CD4-positive, alpha-beta T cell treated with Interleukin-17A for 1 hour (primary cell): Measurements from ENCODE around the gene CFAP70.

Experiments used
- DNase-seq: peaks from one replicate; pipeline ENCODE4 v3.0.0-alpha.2; 2020

CFAP70 gene

DNA sequence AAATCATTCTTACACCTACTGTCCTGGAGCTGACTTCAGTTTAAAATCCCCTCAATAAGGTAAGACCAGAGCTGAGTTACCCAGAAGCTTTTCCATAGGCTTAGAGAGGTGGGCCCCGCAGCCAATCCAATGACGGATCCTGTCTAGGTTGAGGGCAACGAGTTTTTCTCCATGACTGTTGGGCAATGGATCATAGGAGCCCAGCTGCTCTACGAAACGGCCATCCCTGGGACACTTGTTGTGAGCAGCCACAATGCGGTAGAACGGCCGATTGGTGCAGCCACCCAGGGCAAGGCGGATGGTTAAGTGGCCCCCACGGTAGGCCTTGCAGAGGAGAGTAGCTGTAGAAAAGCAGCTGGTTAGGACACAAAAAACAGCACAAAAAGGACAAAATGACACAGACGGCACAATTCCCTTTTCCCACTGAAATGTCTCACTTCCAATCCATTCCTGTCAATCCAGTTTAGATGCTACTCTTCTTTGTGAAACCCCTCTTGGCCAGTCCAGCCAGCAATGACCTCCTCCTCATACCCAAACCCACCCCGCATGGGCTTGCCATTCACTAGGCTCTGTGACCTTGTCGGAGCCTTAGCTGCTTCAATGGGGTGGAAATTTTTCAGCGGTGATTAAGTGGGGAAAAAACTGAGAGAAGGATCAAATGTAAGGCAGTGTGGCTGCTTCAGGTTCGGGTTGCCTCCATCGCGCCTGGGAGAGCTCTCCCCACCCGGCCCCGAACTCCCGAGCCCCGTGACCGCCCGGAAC lies 106.8 kb downstream of the CFAP70 start:
- DNase-seq: no peak

DNA sequence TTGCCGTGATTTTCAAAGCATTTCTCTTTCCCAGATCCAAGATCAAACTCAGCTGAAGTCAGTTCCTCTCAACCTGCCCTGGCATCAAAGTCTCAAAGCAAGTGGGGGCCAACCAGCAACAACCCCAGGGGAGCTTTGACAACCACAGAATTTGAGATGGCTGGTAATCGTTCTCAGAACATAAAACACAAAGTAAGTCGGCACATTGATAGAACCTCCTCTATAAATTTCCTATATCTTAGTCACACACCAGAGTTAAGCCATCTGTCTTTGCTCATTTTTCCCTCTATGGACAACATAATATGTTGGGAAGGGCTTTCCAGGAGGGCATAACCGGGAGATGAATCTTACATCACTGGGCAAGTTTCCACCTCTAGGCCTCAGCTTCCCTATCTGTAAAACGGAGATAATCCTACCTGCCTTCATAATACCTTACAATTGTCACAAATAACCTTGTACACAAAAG lies 110.4 kb downstream of the CFAP70 start:
- DNase-seq: no peak

DNA sequence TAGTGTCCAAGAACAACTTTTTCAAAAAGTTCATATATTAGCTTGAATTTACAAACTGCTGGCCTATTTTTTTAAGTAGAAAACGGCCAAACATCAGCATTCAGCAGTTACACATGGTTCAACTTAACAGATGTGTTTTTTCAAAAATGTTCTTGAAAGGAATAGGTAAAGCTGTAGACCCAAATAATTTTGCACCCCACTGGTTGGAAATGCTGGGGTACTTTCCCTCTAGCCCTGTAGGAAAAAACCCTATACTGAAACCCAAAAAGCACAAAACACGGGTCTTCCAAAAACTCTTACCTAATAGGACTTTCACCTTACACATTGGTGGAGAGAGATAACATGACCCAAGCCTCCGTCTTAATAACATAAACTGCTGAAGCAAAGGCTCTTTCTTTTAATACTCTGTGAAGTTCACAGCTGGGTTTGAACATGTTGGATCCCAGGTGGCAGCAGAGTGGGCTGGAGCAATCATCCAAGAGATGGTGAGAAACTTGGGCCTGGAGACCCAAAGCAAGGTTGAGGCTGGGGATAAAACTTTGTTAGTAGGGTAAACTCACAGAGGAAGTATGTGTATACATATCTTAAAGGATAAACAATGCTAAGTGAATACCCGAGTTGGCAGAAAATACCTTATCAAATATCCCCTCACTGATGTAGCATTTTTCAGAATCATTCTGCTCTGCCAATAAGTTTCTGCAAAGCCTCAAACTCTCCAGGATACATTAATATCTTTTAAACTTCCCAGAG lies 111.0 kb downstream of the CFAP70 start:
- no peak for DNase-seq

DNA sequence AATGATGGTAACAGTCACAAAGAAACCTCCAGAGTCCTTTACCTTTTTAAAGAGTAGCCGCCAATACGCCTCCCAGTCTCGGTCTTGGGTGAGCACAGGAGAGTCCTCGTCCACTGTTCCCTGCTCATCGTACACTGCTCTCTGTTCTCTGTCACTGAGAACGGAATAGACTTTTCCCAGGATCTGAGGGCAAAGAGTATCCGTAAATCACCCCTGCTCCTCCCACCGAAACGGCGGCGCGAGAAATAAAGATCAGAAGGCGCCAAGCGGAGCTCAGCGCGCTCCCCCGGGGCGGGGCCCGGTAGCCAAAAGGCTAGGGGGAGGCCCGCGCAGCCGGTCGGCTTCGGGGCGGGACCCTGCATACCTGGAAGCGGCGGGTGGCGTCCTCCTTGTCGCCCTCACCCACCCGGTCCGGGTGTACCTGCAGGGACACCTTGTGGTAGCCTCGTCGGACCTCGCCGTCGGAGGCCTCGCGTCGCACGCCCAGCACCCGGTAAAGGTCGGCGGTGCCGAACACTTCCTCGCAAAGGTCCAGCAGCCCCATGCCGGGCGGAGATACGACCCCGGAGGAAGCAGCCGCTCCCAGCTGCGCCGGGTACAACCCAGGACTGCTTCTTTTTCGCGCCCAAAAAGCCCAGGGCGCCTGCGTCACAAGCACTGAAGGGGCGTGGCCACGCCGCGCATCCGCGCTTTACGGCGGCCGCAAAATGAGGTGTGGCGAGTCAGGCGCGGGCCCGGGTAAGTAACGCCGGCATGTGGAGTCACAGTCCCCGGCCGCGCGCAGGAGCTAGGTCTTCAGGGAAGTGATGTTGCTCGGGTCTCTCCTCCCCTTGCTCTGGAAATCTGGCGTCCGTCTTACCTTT lies 111.8 kb downstream of the CFAP70 start, which contains the start of gene DNAJC9:
Gene DNAJC9, minus strand, starts transcription at position 610 of the 863 bp plus-strand sequence. Its CDS starts 66 bp downstream, at position 544.
- DNase-seq: peak; percentile 97

DNA sequence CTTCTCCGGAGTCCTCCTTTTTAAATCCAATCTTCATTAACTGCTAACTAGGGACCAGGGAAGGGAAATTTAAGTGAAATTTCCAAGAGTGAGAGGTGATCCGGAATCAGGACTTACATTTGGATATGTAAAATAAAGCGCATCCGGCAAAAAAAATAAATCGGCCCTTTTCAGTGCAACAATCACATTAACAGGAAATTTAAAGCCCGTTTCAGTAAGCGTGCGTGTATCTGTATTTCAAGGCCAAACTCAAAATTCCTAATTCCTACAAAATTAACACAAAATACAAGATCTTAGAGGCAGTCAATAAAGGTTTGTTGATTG lies 112.4 kb downstream of the CFAP70 start:
- no peak for DNase-seq

DNA sequence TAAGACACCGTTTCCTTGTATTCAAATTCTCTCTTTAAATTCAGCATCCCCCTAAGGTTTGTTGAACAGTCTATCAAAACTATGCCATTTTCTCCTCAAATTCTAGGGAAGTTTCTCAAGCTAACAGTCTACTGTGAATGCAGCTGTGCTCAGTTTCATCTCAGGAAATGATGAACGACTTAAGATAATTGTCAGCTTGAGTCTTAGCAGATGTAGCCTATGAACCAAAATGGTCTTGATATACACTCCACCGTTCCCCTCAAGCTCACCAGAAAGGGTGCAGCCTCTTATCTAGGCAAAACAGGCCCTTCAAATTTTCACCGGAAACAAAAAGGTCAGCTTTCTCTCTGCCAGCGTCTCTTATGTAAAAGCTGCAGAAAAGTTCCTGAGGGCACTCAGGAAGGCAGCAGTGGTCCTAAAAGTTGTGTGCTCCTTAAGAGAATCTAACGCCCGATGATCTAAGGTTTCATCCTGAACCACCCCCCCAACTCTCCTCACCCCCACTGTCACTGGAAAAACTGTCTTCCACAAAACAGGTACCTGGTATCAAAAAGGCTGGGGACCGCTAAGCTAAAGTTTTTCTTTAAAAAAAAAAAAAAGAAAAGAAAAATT lies 113.7 kb downstream of the CFAP70 start:
- no peak for DNase-seq

DNA sequence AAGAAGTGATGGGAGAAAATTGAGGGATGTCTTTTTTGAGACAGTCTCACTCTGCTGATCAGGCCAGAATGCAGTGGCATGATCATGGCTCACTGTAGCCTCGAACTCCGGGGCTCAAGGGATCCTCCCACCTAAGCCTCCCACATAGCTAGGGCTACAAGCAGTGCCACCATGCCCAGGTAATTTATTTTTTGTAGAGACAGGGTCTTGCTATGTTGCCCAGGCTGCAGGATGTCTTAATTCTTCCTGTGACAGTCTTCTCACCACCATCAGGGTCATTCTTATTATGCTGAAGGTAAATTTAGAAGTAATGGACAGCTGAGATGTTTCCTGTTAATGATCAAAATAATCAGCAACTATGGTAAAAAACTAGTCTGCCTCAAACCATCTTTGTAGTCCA lies 118.8 kb downstream of the CFAP70 start:
- DNase-seq: no peak

DNA sequence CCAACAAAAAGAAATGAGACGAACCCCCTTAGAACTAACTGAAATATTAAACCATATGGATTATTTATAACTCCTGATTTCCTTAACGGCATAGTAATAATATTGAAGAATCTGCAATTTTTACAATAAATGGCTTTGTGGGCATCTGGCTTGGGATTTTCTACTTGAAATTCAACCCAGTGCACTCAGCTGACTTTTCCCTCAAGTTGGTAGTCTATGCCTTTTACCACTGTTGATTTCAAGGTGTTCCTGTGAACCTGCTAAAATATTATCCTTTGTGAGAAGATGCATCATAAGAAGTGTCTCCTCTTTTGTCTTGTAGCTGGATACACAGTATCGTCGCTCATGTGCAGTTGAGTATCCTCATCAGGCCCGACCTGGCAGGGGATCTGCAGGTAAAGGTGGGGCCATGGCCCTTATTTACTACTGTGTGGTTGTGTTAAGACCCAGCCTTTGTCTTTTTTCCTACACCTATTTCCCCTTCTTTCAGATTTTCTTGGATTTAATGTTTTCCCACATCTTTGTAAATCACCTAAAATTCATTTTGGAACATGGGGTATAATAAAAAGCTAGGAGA lies 119.6 kb downstream of the CFAP70 start:
- DNase-seq: no peak

DNA sequence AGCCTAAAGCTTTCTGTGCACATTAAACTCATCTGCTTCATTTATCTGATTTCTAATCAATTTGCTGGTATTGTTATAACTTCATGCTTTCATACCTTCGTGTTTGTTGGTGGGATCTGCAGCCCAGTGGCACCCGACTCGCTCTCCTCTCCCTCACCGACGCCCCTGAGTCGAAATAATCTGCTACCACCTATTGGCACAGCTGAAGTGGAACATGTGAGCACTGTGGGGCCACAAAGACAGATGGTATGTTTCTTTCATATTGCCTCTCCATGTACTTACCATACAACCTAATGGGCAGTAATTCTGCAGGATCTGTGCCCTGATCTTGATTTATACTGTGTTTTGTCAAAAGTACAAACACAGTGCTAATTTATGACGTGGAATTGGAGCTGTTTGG lies 124.0 kb downstream of the CFAP70 start:
- DNase-seq: no peak

DNA sequence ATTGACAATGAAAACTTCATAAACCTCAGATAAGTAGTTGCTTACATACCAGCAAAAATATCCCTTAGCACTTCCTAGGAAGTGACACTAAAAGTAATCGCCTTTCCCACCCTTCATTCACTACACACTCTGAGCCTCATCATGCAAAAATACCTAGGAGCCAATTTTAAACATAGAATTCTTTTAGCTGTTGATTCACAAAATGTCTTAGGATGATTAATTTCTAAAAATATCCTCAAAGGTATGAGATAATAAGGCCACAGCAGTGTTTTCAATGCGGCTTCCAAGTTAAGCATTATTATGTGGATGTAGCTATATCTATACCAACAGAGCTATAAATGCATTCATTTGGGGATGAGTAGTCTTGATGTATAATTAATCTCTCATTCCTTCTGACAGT lies 124.8 kb downstream of the CFAP70 start:
- no peak for DNase-seq

DNA sequence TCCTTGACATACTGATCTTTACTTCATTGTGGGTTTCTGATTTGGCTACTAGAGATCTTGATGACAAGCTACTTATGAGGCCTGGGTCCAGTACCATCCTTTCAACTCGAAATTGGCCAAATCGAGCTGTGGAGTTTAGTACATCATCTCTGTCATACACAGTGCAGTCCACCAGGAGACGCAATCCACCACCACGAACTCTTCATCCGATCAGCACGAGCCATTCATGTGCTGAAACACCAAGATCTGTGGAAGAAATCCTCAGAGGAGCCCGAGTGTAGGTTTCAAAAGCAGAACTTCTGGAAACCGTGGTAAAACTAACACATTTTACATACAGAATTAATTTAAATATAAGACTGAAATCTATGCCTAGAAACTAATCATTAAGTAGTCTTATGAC lies 125.8 kb downstream of the CFAP70 start:
- DNase-seq: no peak

DNA sequence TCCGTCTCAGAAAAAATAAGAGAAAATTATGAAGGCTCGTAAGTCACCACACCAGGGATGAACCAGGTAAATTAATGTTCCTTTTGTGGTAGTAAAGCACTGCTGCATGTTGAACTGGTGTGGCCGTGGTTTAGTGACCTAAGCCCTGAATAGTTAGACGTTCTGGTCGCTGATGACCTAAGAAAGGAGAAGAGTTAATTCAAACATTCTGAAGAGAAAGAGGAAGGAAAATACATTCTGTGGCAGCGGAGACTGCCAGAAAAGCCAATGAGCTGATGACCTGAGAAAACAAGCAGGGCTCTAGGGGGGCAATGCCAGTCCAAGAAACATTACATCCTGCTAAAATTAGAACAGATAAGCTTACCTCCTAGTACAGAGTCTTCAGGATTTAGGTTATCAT lies 129.1 kb downstream of the CFAP70 start:
- no peak for DNase-seq

DNA sequence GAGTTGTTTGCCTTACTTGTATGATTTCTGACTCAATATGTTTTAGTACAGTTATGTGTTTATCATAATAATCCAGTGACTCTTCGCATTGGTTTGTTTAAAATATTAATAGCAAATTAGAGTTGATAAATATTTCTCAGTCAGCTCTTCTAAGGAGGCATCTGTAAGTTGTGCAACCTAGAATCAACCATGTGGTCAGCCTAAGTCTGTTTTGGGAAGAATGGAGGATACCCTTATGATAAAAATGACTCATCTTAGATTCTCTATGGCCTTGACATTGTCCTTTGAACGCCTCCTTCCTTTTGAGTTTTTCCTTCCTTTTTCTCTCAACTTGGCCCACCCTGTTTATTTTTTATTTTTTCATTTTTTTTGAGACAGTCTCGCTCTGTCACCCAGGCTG lies 130.4 kb downstream of the CFAP70 start:
- no peak for DNase-seq

DNA sequence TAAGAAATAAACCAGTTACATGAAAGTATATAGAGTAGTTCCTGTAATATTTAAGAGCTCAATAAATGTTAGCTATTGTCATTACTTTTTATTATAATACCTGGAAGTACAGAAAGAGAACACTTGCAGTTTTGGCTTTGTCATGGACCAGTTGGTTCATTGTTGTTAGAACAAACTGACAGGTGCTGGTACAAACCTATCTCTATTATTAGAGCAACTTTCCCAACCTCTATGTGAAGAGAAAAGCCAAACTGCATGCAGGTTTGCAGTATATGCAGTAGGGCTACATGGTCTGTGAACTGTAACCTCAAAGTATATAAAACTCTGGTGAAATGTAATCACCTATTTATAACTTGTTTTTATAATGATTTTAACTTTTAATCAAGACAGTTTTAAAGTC lies 132.0 kb downstream of the CFAP70 start:
- DNase-seq: no peak

DNA sequence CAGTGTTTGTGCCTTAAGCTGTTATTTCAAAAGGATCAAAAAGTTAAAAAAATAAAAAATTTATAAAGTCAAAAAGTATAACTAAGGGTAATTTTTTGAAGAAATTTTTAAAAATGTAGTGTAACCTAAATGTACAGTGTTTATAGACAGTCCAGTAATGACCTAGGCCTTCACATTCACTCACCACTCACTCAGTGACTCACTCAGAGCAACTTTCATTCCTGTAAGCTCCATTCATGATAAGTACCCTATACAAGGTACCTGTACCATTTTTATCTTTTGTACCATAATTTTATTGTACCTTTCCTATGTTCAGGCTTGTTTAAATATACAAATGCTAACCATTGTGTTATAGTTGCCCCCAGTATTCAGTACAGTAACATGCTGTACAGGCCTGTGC lies 133.1 kb downstream of the CFAP70 start:
- DNase-seq: no peak

DNA sequence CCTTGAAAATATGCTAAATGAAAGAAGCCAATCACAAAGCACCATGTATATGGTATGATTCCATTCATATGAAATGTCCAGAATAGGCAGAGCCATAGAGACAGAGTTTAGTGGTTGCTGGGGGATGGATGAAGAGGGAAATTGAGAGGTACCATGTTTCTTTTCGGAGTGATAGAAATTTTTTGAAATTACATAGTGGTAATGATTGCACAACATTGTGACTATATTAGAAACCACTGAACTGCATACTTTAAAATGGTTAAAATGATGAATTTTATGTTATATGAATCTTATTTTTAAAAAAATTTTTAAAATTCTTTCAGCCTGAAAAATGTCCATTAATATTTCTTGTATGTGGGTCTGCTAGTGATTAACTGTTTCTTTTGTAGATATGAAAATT lies 137.7 kb downstream of the CFAP70 start:
- DNase-seq: no peak

DNA sequence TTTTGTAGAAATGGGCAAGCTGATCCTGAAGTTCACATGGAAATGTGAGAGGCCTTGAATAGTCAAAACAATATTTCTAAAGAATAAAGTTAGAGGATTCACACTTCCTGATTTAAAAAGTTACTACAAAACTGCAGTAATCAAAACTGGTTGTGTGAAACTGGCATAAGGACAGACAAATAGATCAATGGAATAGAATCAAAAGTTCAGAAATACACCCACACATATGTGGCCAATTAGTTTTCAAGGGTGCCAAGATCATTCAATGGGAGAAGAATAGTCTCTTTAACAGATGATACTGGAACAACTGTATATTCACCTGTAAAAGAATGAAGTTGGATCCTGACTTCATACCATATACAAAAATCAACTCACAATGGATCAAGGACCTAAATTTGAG lies 139.3 kb downstream of the CFAP70 start:
- DNase-seq: no peak

DNA sequence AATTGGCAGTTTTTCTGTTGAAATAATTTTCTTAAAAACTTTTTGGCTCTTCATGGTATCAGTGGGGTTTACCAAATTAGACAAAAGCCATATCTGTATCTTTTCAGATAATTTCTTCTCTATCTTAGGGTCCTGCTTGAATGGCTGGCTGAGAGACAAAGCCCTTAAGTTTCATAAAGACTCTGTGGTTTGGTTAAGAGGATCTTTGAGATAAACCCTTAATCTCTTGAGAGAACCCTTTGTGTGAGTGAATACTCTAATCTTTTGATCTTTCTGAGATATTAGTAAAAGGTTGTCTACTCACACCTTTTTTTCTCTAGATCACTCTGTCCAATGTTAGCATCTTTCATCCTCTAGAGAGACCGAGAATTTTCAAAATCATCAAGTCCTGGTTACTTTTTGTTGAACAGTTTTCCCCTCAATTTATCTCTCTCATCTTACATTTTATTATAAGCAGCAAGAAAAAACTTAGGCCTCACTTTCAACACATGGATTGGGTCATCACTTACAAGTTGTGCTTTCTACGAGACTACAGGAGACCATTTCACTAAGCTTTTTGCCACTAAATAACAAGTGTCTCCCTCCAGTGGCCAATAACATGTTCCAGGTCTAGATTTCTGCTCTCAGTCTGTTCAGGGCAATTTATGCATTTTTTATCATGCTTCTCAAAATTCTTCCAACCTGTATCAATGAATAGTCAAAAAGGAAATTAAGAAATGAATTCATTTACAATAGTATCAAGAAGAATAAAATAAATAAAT lies 140.1 kb downstream of the CFAP70 start:
- peak; percentile 8 for DNase-seq

DNA sequence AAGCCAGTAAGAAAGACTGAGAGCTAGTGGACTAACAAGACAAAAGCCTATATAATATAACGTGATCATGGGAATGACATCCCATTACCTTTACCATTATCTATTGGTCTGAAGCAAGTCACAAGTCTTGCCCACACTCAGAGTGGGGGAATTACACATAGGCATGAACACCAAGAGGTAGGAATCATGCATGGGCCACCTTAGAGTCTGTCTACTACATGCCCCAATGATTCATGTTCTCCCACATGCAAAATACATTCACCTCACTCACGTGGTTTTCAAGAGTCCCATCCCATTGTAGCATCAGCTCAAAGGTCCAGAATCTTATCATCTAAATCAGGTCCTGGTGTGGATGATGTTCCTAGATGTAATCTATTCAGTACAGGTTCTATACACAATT lies 141.0 kb downstream of the CFAP70 start:
- DNase-seq: no peak

DNA sequence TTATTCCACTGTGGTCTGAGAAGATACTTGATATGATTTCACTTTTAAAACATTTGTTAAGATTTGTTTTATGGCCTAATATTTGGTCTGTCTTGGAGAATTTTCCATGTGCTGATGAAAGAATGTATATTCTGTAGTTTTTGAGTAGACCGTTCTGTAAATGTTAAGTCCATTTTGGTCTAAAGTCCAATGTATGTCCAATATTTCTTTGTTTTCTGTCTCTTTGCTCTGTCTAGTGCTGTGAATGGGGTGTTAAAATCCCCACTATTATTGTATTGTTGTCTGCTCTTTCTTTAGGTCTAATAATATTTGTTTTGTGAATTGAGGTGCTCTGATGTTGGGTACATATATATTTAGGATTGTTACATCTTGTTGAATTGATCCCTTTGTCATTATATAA lies 142.9 kb downstream of the CFAP70 start:
- no peak for DNase-seq

DNA sequence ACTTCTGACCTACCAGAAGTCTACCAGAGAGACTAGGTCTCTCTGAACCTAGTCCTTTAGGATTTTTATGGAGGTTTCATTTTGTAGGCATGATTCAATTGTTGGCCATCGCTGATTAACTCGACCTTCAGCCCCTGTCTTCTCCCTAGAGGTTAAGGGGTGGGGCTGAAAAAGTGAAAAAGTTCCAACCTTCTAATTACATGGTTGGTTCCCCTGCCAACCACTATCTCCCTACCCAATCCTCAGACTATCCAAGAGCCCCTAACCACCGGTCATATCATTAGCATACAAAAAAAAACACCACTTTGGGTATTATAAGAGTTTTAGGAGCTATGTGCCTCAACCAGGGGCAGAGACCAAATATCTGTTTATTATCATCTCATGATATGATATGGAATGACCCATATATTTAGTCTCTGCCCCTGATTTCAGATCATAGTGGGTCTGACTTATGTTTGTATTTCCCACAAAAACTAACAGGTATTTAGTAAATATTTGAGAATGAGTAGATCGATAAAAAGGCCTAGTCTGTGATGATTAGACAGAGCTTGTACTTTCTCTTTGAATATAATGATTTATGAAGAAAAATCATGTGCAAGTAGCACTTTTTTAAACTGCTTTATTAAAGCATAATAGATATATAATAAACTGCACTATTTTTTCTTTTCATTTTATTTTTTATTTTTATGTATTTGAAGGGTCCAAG lies 147.4 kb downstream of the CFAP70 start:
- DNase-seq: no peak
